ENCODE measurements around the gene VPS13D.

GRCh38 chr1:12342401-12343003, 112.7 kb downstream of the VPS13D start:
- TF ChIP-seq POLR2A (IDR thresholded peaks at IDR 0.05; ENCODE audit: low read depth, low read length) (no peak), MYC (IDR thresholded peaks at IDR 0.05; ENCODE audit: insufficient read depth, insufficient read length, insufficient replicate concordance, low read length, severe bottlenecking) (no peak), POLR2AphosphoS5 (IDR thresholded peaks at IDR 0.05; ENCODE audit: low read length) (no peak), CBX5 (IDR thresholded peaks at IDR 0.05; ENCODE audit: low read depth) (no peak)
